GM12892 (cell line): ENCODE data around the gene SELENOM.

Experiments used
- POLR2A ChIP-seq: IDR thresholded peaks from 2 replicates; pipeline ENCODE4 v1.6.1; 2011; ENCODE audit warnings: low read depth, low read length, control low read depth
- POLR2AphosphoS5 ChIP-seq: IDR thresholded peaks from 2 replicates; pipeline ENCODE4 v1.6.1; 2011; ENCODE audit warnings: low read depth, low read length, control low read depth
- TAF1 ChIP-seq: IDR thresholded peaks from 2 replicates; pipeline ENCODE4 v1.6.1; 2011; ENCODE audit warnings: low read depth, mild to moderate bottlenecking, control low read depth, low read length, borderline replicate concordance

- TF ChIP-seq TAF1 (no peak), POLR2AphosphoS5 (no peak), POLR2A (no peak)
These were observed 47.6 kb upstream of the SELENOM start for GRCh38 chr22:31154975-31155374.
